Gastrocnemius medialis (tissue), 4 donors: Measurements from ENCODE around the gene NDUFC2.

Experiments
- POLR2A ChIP-seq, 2 donors: fragments of 450-650 bp; IDR thresholded peaks; one replicate each; pipeline ENCODE4 v1.6.1; 2017; ENCODE audit warnings: antibody characterized with exemption in 2 of 2, mild to moderate bottlenecking in 2 of 2, moderate library complexity in 2 of 2
- TF ChIP-seq, protein P1 (sequence below), 5 experiments: fragments of 450-650 bp in 3 of 5; fragments of 200-600 bp in 2 of 5; sonication (generic) in 2 of 5; IDR thresholded peaks in 4 of 5; conservative IDR thresholded peaks in 1 of 5; 1 replicate in 4 of 5; 2 replicates in 1 of 5; pipeline ENCODE4 v1.5.1; 2016 to 2019; ENCODE audit warnings: antibody characterized with exemption in 5 of 5, mild to moderate bottlenecking in 3 of 5, moderate library complexity in 3 of 5

DNA sequence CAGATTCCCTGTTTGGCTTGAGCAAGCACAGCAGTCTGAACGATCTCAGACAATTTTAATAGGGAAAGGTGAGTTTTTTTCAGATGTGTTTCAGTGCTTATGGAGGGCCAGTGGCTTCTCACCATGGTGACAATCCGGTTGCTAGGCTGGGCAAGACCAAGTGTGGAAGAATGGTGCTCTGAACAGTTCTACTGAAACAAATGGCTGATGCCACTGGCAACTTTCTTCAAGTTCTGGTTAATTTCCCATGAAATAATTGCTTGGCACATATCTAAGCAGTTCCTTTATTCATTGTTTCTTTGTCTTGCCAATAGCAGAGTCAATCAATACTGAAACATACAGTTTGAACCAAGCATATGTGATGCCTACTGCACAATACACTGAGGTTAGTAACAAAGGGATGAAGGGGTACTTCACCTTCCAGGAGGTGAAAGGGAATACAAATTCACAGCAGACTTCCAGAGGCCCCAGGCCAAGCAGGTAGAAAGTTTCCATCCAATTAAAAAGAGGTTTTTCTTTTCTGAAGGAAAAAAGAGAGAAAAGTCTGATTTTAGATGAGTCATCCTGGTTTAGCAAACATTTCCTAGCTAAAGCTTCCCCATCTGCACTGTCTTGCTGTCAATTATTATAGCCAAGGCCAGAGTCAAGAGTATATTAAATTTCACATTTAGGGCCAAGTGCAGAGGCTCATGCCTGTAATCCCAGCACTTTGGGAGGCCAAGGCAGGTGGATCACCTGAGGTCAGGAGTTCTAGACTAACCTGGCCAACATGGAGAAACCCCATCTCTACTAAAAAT, 21.2 kb upstream of the NDUFC2 start:
- TF ChIP-seq, protein P1, sequence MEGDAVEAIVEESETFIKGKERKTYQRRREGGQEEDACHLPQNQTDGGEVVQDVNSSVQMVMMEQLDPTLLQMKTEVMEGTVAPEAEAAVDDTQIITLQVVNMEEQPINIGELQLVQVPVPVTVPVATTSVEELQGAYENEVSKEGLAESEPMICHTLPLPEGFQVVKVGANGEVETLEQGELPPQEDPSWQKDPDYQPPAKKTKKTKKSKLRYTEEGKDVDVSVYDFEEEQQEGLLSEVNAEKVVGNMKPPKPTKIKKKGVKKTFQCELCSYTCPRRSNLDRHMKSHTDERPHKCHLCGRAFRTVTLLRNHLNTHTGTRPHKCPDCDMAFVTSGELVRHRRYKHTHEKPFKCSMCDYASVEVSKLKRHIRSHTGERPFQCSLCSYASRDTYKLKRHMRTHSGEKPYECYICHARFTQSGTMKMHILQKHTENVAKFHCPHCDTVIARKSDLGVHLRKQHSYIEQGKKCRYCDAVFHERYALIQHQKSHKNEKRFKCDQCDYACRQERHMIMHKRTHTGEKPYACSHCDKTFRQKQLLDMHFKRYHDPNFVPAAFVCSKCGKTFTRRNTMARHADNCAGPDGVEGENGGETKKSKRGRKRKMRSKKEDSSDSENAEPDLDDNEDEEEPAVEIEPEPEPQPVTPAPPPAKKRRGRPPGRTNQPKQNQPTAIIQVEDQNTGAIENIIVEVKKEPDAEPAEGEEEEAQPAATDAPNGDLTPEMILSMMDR (IDR thresholded peaks at IDR 0.05 in 4 of 5, conservative IDR thresholded peaks at IDR 0.05 in 1 of 5) = no peak
- TF ChIP-seq POLR2A (IDR thresholded peaks at IDR 0.05) = no peak
